ENCODE results near the gene AATK. TPM values are rescaled to one million over a fixed set of nuclear protein-coding genes. Genes with fewer than 3 reads are reported as not detected.

AATK gene
- total and polyA plus RNA-seq, 9 of the 15 experiments (the other 6 are each of a cell fraction or from before 2014, with no cell fraction given) = 0.11 to 0.55 (median 0.38) TPM; not detected in 5

DNA sequence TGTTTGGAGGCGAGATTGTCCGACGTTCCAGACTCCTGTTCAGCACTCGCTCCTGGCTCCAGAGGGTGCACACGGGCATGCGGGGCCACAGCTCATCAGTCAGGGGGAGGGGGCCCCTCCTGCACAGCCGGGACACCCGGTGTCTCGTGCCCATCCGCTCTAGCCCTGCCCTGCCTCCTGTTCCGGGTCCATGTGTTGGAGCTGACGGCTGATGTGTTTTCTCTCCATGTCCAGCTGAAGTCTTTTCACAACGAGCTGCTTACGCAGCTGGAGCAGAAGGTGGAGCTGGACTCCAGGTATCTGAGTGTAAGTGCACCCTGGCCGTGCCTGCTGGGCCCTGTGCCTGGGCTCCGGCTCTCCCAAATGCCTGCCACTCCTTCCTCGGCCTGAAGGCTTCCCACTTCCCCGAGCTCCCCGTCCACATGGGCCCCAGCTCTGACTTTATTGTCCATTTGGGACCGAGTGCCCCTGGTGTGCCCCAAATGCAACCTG lies 80.6 kb downstream of the AATK start (continued):
- TF ChIP-seq ZNF23 (CRISPR knock-in tag; IDR thresholded peaks at IDR 0.05) = no peak
- no peak for TF ChIP-seq IRF1 (CRISPR knock-in tag; IDR thresholded peaks at IDR 0.05; ENCODE audit: borderline replicate concordance)

GRCh38 chr17:81084680-81085419 lies 81.2 kb downstream of the AATK start:
- ChIA-PET POLR2A (interaction anchor here (0.7 kb wide), 1 partner anchor 10 kb away, joined by 3 read pairs; no protein-coding TSS in a partner anchor), CTCF (ENCODE audit: low intra/inter-chr PET ratio) (no interaction called here)
- intact Hi-C loops (cut with micrococcal nuclease) (no loop called here), in situ Hi-C loops (cut with MboI) (no loop called here)
- Histone ChIP-seq H3K79me2 (ENCODE audit: control insufficient read depth, insufficient read depth, low read length) (no peaks in the 10 kb centered on the region), H3K36me3 (ENCODE audit: control insufficient read depth, insufficient read depth, low read length) (peaks cover 57% of the 10 kb centered on the region; the same call in 2 of the 3 replicates), H3K9ac (ENCODE audit: insufficient read depth in 1 of 2, low read depth in 2 of 2, low read length in 2 of 2) (no peak overlapping the region), H3K4me3 (no peak overlapping the region), H3K4me2 (ENCODE audit: insufficient read depth, low read length) (no peak overlapping the region), H3K4me1 (replicated peaks in 1 of 2; ENCODE audit: control insufficient read depth in 2 of 2, insufficient read depth in 2 of 2, low read length in 2 of 2) (peaks cover 1 to 61% of the 10 kb centered on the region in 2 experiments; a peak in 4 of 5 replicates), H2AFZ (ENCODE audit: low read depth, low read length) (no peak overlapping the region), H3K27me3 (ENCODE audit: control insufficient read depth in 2 of 2, insufficient read depth in 2 of 2, low read length in 2 of 2) (no peaks in the 10 kb centered on the region), H3K9me3 (replicated peaks; ENCODE audit: control insufficient read depth, insufficient read depth, low read depth, low read length) (no peaks in the 10 kb centered on the region), H3K27ac (ENCODE audit: extremely low read depth, low read depth, low read length) (no peak overlapping the region), H3K9me1 (ENCODE audit: control insufficient read depth, insufficient read depth, low read length) (no peaks in the 10 kb centered on the region), H4K20me1 (replicated peaks; ENCODE audit: control insufficient read depth, insufficient read depth, low read length) (no peaks in the 10 kb centered on the region)
- no peak for DNase-seq (ENCODE audit: extremely low read depth in 1 of 4, low spot score in 3 of 4)
- 86% methylated on average over 21 of the region's 26 CpGs for WGBS (ENCODE audit: insufficient coverage, low coverage, missing lambda C conversion rate)
- FAIRE-seq = no peak
- BruUV-seq (replicated peaks) = no TSS peak
- TF ChIP-seq STAT5B (CRISPR knock-in tag; IDR thresholded peaks at IDR 0.05) = no peak
- no peak for TF ChIP-seq ZNF263 (CRISPR knock-in tag; IDR thresholded peaks at IDR 0.05; ENCODE audit: borderline replicate concordance)
- no peak for TF ChIP-seq ZNF655 (CRISPR knock-in tag; IDR thresholded peaks at IDR 0.05)
- TF ChIP-seq NBN (IDR thresholded peaks at IDR 0.05; ENCODE audit: low read depth) = no peak
- ATAC-seq = no peak
